ENCODE measurements around the gene PTPRE.

PTPRE gene

DNA sequence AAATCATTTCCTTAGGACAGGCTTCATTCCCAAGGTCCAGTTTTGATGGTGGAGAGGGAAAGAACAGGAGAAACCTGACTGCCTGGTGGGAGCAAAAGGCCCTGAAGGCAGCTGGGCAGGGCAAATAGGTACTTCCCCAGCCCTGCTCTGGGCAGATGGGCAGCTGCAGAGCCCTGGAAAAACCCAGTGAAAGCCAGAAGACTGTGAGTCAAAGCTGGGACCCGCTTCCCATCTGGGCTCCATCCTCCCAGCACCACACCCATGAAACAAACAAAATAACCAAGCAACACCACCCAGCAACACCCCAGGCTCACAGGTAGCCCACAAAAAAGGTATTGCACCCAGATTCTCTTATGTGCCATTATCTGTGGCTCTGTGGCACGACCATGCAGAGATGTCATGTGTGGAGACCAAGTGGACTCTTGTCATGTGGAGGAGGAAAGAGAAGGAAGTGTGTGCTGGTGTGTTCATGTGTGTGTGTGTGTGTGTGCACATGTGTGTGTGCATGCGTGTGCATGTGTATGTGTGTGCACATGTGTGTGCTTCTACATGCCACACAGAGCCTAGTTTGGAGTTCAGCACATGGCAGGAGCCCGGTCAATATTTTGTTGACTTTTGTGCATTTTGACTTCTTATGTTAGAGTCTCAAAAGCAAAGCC is 24.0 kb upstream of the PTPRE start:
- TF ChIP-seq, protein P1, sequence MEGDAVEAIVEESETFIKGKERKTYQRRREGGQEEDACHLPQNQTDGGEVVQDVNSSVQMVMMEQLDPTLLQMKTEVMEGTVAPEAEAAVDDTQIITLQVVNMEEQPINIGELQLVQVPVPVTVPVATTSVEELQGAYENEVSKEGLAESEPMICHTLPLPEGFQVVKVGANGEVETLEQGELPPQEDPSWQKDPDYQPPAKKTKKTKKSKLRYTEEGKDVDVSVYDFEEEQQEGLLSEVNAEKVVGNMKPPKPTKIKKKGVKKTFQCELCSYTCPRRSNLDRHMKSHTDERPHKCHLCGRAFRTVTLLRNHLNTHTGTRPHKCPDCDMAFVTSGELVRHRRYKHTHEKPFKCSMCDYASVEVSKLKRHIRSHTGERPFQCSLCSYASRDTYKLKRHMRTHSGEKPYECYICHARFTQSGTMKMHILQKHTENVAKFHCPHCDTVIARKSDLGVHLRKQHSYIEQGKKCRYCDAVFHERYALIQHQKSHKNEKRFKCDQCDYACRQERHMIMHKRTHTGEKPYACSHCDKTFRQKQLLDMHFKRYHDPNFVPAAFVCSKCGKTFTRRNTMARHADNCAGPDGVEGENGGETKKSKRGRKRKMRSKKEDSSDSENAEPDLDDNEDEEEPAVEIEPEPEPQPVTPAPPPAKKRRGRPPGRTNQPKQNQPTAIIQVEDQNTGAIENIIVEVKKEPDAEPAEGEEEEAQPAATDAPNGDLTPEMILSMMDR (IDR thresholded peaks at IDR 0.05; ENCODE audit: low read depth, low read length, missing control alignments), result no peak
- H3K4me3 ChIP-seq (ENCODE audit: low read depth, low read length), result no peak overlapping the region
- DNase-seq (ENCODE audit: low read depth), result no peak

GRCh38 chr10:127883516-127883915 is 23.4 kb upstream of the PTPRE start:
- H3K4me3 ChIP-seq (ENCODE audit: low read depth, low read length), result no peak overlapping the region
- TF ChIP-seq, protein P1 (IDR thresholded peaks at IDR 0.05; ENCODE audit: low read depth, low read length, missing control alignments), result no peak
- no peak for DNase-seq (ENCODE audit: low read depth)

GRCh38 chr10:127884501-127884900 is 22.4 kb upstream of the PTPRE start:
- no peak overlapping the region for H3K4me3 ChIP-seq (ENCODE audit: low read depth, low read length)
- no peak for DNase-seq (ENCODE audit: low read depth)
- TF ChIP-seq, protein P1 (IDR thresholded peaks at IDR 0.05; ENCODE audit: low read depth, low read length, missing control alignments), result no peak

- no peak for DNase-seq (ENCODE audit: low read depth)
- TF ChIP-seq, protein P1 (IDR thresholded peaks at IDR 0.05; ENCODE audit: low read depth, low read length, missing control alignments), result no peak
- H3K4me3 ChIP-seq (ENCODE audit: low read depth, low read length), result no peak overlapping the region
Measured at GRCh38 chr10:127886371-127887051, 20.4 kb upstream of the PTPRE start.

DNA sequence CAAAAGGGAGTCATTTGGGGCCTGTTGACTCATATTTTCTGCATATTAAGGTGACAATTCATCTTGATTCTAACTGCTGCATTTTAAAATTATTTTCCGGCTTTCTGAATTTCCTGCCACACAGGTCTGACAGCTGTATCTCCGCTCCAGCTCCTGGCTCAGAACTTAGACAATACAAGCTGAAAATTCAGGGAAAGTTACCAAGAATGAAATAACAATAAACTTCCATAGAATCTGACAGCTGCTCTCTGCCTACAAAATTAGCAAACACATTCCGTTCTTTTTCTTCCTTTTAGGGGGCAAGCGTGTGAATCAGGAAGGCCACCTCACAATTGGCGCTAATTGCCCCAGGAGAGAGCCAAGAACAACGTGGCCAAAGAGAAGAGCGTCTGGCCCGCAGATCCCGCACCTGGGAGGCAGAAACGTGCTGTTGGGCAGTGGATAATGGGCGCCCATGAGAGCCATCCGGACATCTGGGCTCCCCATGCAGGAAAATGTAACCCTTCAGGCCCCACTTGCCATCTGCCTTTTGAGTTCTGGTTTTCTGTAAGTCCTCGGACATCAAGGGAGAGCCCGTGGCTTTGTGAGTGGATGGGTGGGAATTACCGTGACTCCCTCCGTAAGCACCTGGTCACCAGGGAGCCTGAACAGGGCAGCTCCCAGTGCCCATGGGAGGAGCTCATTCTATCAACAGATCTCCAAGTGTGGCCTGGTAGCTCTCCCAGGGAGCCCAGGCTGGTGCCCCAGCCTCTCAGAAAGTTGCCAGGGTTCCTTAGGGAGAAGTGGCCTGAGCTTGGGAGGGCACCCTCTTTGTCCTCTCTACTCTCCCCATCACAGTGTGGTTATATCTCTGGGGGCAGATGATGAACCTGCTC is 19.1 kb upstream of the PTPRE start:
- TF ChIP-seq, protein P1 (IDR thresholded peaks at IDR 0.05; ENCODE audit: low read depth, low read length, missing control alignments), result no peak
- no peak for DNase-seq (ENCODE audit: low read depth)
- H3K4me3 ChIP-seq (ENCODE audit: low read depth, low read length), result no peak overlapping the region

- DNase-seq (ENCODE audit: low read depth), result no peak
- H3K4me3 ChIP-seq (ENCODE audit: low read depth, low read length), result no peak overlapping the region
- TF ChIP-seq, protein P1 (IDR thresholded peaks at IDR 0.05; ENCODE audit: low read depth, low read length, missing control alignments), result no peak
Measured at GRCh38 chr10:127888521-127889312, 18.2 kb upstream of the PTPRE start.

Data from GM12864 (cell line).